ENCODE measurements around the gene POMZP3.
"Not testable (repeated sequence)": the region's sequence is repeated elsewhere in the genome, so short reads cannot be mapped to it uniquely, and the experiment has no call there.

Gene POMZP3

GRCh38 chr7:76586585-76587315 lies 40.3 kb downstream of the POMZP3 start:
- DNase-seq, result not testable (repeated sequence)

GRCh38 chr7:76583636-76584281 lies 43.3 kb downstream of the POMZP3 start:
- DNase-seq, result peak; percentile 77

- peak; percentile 92 for DNase-seq
Observed at GRCh38 chr7:76582848-76583631, 44.0 kb downstream of the POMZP3 start.

GRCh38 chr7:76575919-76576655 lies 51.0 kb downstream of the POMZP3 start:
- peak; percentile 10 for DNase-seq

- not testable (repeated sequence) for DNase-seq
Observed at GRCh38 chr7:76575431-76575830, 51.6 kb downstream of the POMZP3 start.

- DNase-seq, result not testable (repeated sequence)
Observed at GRCh38 chr7:76572296-76572695, 54.8 kb downstream of the POMZP3 start.

- peak; percentile 19 for DNase-seq
Observed at GRCh38 chr7:76570324-76570775, 56.7 kb downstream of the POMZP3 start.

GRCh38 chr7:76568742-76569141 lies 58.3 kb downstream of the POMZP3 start:
- peak; percentile 67 for DNase-seq

GRCh38 chr7:76567753-76568152 lies 59.3 kb downstream of the POMZP3 start:
- DNase-seq, result not testable (repeated sequence)

GRCh38 chr7:76567311-76567710 lies 59.8 kb downstream of the POMZP3 start:
- DNase-seq, result not testable (repeated sequence)

GRCh38 chr7:76565001-76565400 lies 62.1 kb downstream of the POMZP3 start:
- DNase-seq, result not testable (repeated sequence)

- not testable (repeated sequence) for DNase-seq
Observed at GRCh38 chr7:76561342-76561741, 65.7 kb downstream of the POMZP3 start.

- DNase-seq, result not testable (repeated sequence)
Observed at GRCh38 chr7:76560157-76560556, 66.9 kb downstream of the POMZP3 start.
